ENCODE data around the gene FURIN. TPM values are rescaled to one million over a fixed set of nuclear protein-coding genes. Genes with fewer than 3 reads are reported as not detected.

FURIN gene
- total and polyA plus RNA-seq, 2 of the 8 experiments (the other 6 are each of a cell fraction or from before 2014, with no cell fraction given): 15.8 to 32.1 TPM

DNA sequence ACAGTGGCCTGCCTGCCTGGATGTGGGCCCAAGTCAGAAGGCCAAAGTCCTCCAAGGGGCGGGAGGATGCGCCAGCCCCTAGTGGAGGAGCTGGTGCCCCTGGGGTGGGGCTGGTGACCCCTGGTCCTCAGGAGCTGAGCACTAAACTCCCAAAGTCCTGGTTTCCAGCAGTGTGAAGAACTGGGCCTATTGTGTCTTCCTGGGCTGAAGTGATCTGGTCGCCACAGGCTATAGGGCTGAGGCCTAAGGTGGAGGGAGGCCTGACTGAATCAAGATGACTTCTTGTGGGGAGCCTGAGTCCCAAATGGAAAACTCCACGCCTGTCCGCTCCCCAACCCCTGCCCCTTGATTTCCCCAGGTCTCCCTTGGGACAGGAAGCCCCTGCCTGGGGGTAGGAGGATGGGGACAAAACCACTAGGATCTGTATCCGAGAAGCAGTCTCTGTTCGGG is 15.2 kb downstream of the FURIN start (continued):
- TF ChIP-seq, protein P1, sequence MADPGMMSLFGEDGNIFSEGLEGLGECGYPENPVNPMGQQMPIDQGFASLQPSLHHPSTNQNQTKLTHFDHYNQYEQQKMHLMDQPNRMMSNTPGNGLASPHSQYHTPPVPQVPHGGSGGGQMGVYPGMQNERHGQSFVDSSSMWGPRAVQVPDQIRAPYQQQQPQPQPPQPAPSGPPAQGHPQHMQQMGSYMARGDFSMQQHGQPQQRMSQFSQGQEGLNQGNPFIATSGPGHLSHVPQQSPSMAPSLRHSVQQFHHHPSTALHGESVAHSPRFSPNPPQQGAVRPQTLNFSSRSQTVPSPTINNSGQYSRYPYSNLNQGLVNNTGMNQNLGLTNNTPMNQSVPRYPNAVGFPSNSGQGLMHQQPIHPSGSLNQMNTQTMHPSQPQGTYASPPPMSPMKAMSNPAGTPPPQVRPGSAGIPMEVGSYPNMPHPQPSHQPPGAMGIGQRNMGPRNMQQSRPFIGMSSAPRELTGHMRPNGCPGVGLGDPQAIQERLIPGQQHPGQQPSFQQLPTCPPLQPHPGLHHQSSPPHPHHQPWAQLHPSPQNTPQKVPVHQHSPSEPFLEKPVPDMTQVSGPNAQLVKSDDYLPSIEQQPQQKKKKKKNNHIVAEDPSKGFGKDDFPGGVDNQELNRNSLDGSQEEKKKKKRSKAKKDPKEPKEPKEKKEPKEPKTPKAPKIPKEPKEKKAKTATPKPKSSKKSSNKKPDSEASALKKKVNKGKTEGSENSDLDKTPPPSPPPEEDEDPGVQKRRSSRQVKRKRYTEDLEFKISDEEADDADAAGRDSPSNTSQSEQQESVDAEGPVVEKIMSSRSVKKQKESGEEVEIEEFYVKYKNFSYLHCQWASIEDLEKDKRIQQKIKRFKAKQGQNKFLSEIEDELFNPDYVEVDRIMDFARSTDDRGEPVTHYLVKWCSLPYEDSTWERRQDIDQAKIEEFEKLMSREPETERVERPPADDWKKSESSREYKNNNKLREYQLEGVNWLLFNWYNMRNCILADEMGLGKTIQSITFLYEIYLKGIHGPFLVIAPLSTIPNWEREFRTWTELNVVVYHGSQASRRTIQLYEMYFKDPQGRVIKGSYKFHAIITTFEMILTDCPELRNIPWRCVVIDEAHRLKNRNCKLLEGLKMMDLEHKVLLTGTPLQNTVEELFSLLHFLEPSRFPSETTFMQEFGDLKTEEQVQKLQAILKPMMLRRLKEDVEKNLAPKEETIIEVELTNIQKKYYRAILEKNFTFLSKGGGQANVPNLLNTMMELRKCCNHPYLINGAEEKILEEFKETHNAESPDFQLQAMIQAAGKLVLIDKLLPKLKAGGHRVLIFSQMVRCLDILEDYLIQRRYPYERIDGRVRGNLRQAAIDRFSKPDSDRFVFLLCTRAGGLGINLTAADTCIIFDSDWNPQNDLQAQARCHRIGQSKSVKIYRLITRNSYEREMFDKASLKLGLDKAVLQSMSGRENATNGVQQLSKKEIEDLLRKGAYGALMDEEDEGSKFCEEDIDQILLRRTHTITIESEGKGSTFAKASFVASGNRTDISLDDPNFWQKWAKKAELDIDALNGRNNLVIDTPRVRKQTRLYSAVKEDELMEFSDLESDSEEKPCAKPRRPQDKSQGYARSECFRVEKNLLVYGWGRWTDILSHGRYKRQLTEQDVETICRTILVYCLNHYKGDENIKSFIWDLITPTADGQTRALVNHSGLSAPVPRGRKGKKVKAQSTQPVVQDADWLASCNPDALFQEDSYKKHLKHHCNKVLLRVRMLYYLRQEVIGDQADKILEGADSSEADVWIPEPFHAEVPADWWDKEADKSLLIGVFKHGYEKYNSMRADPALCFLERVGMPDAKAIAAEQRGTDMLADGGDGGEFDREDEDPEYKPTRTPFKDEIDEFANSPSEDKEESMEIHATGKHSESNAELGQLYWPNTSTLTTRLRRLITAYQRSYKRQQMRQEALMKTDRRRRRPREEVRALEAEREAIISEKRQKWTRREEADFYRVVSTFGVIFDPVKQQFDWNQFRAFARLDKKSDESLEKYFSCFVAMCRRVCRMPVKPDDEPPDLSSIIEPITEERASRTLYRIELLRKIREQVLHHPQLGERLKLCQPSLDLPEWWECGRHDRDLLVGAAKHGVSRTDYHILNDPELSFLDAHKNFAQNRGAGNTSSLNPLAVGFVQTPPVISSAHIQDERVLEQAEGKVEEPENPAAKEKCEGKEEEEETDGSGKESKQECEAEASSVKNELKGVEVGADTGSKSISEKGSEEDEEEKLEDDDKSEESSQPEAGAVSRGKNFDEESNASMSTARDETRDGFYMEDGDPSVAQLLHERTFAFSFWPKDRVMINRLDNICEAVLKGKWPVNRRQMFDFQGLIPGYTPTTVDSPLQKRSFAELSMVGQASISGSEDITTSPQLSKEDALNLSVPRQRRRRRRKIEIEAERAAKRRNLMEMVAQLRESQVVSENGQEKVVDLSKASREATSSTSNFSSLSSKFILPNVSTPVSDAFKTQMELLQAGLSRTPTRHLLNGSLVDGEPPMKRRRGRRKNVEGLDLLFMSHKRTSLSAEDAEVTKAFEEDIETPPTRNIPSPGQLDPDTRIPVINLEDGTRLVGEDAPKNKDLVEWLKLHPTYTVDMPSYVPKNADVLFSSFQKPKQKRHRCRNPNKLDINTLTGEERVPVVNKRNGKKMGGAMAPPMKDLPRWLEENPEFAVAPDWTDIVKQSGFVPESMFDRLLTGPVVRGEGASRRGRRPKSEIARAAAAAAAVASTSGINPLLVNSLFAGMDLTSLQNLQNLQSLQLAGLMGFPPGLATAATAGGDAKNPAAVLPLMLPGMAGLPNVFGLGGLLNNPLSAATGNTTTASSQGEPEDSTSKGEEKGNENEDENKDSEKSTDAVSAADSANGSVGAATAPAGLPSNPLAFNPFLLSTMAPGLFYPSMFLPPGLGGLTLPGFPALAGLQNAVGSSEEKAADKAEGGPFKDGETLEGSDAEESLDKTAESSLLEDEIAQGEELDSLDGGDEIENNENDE (IDR thresholded peaks at IDR 0.05; ENCODE audit: insufficient replicate concordance, low read length): no peak
- TF ChIP-seq NRF1 (IDR thresholded peaks at IDR 0.05; ENCODE audit: low read depth, low read length): no peak

Data from H1 (cell line).